CD4-positive, alpha-beta T cell treated with Interleukin-10 for 1 hour (primary cell): ENCODE measurements around the gene OR2A42.
"Not testable (repeated sequence)": the region's sequence is repeated elsewhere in the genome, so short reads cannot be mapped to it uniquely, and the experiment has no call there.

Experiments used
- DNase-seq: peaks from one replicate; pipeline ENCODE4 v3.0.0-alpha.2; 2020

OR2A42 gene

DNA sequence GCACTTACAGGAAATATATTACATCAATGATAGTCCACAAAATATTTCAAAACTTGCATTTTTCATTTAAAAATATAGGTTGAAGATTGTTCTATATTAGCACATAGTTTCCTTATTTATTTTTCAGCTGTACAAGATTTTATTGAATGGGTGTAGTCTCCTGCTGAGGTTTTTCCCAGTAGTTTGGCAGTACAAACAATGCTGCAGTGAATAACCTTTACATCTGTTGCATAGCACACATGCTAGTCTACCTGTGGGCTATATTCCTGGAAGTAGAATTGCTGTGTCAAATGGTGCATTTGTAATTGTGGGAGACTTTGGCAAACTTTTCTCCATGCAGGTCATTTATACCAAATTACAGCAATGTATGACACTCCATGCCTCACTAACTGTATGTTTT, 18.9 kb downstream of the OR2A42 start:
- DNase-seq, result not testable (repeated sequence)

GRCh38 chr7:144219149-144219548, 20.3 kb downstream of the OR2A42 start:
- not testable (repeated sequence) for DNase-seq

DNA sequence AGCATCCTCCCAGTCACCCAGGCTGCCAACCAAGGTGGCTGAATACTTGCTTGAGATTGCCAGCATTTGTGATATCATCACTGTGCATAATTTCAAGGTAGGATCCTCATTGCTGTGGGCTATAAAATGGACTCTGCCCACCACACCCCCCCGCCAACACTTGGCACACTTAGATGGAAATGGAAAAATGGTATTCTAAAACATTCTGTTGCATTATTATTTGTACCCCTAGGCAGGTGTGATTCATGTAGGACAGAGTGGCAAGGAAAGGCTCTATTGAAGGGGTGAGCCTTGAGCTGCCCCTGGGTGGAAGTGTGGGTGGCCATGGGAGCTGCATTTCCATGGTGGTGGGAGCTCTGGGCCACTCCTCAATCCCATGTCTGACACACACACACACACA, 20.8 kb downstream of the OR2A42 start:
- DNase-seq, result not testable (repeated sequence)

- DNase-seq, result not testable (repeated sequence)
Measured at GRCh38 chr7:144217200-144217599, 22.2 kb downstream of the OR2A42 start.

DNA sequence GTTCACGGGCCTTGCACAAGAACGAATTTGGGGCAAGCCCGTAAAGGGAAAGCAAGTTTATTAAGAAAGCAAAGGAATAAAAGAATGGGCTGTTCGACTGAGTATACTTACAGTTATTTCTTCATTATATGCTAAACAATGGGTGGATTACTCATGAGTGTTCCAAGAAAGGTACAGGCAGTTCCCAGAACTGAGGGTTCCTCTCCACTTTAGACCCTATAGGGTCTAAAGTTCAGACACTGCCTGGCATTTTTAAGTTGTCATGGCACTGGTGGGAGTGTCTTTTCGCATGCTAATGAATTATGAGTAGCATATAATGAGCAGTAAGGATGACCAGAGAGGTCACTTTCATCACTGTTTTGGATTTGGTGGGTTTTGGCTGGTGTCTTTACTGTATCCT, 34.1 kb downstream of the OR2A42 start:
- DNase-seq, result not testable (repeated sequence)

DNA sequence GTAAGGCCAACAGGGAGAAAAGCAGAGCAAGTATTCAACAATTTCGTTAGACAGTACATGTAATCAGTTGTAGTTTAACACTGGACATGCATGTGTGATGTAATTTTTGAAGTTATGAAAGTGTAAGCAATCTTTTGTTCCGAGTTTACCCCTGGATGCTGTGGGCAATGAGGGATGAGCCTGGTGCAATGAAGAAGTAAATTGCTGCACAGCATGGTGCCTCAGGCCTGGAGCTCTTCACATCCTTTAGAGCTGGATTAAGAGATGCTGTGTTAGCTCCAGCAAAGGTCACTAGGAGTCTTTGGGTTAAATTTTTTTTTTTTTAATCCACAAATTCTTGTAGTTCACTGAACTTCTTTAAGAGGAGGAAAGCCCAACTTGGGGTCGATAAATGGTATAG, 36.3 kb downstream of the OR2A42 start:
- not testable (repeated sequence) for DNase-seq

DNA sequence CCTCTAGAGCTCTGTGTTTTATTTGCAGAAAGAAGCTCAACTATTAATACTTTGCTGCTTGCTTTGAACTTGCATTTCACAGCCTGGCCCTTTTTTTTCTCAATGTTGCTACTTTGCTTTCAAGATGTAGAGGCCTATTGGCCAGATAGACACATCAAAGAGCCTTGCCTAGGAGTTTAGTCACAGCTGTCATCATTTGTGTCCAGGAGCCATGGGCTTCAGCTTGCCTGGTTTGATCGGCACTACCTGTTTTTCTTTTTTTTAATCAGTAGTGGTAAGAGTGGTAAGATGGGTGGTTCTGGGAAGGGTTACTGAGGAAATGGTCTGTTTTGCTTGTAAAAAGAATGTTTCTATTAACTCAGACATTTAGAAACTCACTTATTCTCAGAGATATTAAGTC, 37.4 kb downstream of the OR2A42 start:
- not testable (repeated sequence) for DNase-seq

GRCh38 chr7:144198934-144199333, 40.5 kb downstream of the OR2A42 start:
- not testable (repeated sequence) for DNase-seq

DNA sequence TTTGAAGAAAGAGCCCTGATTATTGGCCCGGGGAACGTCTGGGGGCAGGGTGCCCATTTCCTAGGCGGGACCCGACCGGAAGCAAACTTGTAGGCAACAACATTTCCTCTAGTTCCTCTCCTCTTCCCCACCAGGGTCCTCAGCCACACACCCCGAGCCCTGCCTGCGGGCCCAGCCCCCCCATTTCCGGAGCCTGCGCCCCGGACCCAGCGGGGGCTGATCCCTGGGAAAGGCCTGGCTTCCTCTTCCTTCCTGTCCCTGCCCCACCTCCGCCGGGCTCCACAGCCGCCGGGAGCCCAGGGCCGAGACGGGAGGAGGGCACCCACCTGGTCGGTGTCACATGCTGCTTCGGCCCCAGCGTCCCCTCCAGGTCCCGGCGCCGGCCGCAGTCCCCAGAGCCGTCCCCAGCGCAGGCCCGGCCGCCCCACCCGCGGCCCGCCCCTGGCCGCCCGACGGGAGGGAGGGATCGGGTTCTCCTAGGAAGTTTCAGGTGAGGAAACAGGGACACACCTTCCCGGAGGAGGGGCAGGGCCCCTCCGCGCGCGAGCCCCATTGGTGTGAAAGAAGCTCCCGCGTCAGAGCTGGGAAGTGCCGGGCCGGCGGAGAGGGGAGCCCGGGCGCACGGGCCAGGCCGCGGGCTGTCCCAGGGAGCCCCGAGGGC, 44.1 kb downstream of the OR2A42 start, which contains the start of gene ARHGEF35:
Gene ARHGEF35, minus strand, starts transcription at position 622 of the 661 bp plus-strand sequence. CDS start 7,450 bp downstream, outside the sequence.
- DNase-seq, result peak; percentile 26

GRCh38 chr7:144194453-144194852, 45.0 kb downstream of the OR2A42 start:
- not testable (repeated sequence) for DNase-seq

DNA sequence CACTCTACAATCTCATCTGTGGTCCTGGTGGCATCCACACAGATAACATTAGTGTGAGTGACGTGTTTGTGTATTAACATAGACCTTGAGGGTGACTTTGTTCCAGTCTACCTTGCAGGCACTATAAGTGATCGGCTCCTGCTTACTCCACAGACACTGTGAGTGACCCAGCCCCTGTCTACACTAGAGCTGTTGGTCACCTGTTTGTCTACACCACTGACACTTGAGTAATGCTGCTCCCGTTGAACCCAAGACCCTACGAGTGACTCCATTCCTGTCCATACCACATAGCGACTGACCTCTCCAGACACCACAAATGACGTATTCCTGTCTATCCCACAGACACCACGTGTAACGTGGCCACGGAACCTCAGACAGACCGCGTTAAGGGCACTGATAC, 45.6 kb downstream of the OR2A42 start:
- not testable (repeated sequence) for DNase-seq

GRCh38 chr7:144188578-144189171, 50.7 kb downstream of the OR2A42 start:
- DNase-seq, result not testable (repeated sequence)

DNA sequence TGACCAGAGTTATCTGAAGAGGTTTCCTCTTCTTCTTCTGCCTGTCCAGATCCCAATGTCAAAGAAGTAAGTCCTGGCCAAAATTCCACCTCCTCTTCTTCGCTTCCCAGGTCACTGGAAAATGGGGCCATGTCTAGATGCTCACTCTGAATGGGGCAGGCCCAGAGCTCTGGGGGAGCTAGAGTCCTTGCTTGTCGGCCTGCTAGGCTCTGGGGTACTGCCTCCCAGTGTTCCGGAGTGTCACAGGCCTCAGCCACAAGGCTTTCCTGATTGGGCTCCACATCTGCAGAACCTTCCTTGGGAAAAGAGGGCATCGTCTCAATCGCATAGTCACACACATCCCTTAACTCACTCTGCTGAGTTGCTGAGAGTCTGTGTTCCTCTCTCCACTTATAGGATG, 51.6 kb downstream of the OR2A42 start:
- DNase-seq, result not testable (repeated sequence)

GRCh38 chr7:144183166-144183565, 56.2 kb downstream of the OR2A42 start, which contains the start of gene CTAGE4:
TSS of gene CTAGE4 (plus strand) at chr7:144183466. CDS start at chr7:144183504, 38 bp downstream.
- not testable (repeated sequence) for DNase-seq

DNA sequence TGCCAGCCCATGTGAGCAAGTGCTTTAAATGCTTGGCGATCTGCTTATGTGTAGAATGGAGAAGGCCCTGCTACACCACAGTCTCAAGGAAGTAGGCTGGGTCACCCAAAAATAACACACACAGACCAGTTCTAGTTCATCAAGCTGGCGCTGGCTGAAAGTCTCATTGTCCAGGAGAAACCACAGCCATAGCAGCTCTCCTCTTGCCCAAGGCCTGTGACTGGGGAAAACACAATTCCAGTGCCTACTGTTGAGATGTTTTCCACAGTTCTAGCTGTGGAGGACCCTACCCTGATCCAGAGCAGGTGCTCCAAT, 60.3 kb downstream of the OR2A42 start:
- DNase-seq, result not testable (repeated sequence)

DNA sequence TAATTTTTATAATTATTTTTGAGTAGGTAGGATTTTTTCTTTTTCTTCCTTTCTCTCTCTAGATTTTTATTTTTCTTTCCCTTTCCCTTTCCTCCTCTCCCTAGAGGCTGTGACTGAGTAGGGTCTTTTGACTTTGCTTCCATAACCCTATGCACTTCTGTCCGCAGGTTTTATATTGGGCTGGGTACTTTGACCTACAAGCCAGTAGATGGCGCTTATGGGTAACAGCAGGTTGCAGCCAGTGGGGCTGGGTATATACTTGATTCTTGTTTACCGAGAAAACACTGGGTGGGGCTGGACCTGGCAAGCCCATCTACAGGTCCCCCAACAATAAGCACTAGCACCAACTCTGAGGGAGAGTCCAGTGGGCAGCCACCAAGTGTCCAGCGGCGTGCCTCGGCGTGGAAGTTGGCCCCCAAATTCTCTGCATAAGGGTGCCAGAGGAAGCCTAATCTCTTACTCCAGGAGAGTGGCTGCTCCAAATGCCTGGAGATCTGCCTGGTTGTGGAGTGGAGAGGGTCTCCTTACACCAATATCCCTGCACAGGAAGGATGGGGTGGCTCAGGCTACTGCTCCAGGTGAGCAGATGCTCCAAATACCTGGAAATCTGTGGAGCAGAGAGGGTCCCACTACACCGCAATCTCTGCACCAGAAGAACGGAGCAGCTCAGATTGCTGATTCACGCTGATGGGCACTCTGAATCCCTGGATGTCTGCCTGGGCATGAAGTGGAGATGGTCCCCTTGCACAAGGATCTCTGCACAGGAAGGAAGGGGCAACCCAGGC, 60.8 kb downstream of the OR2A42 start:
- peak; percentile 65 for DNase-seq
